Heart left ventricle (tissue), 16 donors: Measurements from ENCODE around the gene HOXA9. TPM values are rescaled to one million over a fixed set of nuclear protein-coding genes. Genes with fewer than 3 reads are reported as not detected.

Source experiments
- ATAC-seq, 4 donors: fragments of 200-7000 bp; cut with Tn5 transposase; one replicate each; pipeline ENCODE4 v1.9.1; 2020 to 2022; ENCODE audit warnings: moderate library complexity in 4 of 4, mild to moderate bottlenecking in 3 of 4, moderate number of reproducible peaks in 1 of 4
- DNase-seq, 5 donors: peaks; one replicate each; pipeline ENCODE4 v3.0.0-alpha.2; 2020
- H3K27ac ChIP-seq, 12 donors: fragments of 200-600 bp; sonication (generic) in 4 of 12; one replicate each; pipeline versions ENCODE4 v1.5.0 to v1.8.0; 2016 to 2022; ENCODE audit warnings: mild to moderate bottlenecking in 2 of 12
- H3K27me3 ChIP-seq, 9 donors: fragments of 200-600 bp; sonication (generic) in 2 of 9; one replicate each; pipeline versions ENCODE4 v1.5.1 to v1.8.0; 2016 to 2022; ENCODE audit warnings: mild to moderate bottlenecking in 3 of 9
- H3K36me3 ChIP-seq, 9 donors: fragments of 200-600 bp; sonication (generic) in 2 of 9; one replicate each; pipeline versions ENCODE4 v1.5.0 to v1.8.0; 2018 to 2022; ENCODE audit warnings: mild to moderate bottlenecking in 2 of 9
- H3K4me1 ChIP-seq, 12 donors: fragments of 200-600 bp; sonication (generic) in 4 of 12; one replicate each; pipeline versions ENCODE4 v1.5.0 to v1.8.0; 2016 to 2022; ENCODE audit warnings: mild to moderate bottlenecking in 3 of 12
- H3K4me3 ChIP-seq, 12 donors: fragments of 200-600 bp; sonication (generic) in 4 of 12; one replicate each; pipeline versions ENCODE4 v1.5.0 to v1.8.0; 2017 to 2022; ENCODE audit warnings: mild to moderate bottlenecking in 9 of 12, moderate library complexity in 4 of 12
- H3K9me3 ChIP-seq, 12 donors: fragments of 200-600 bp; sonication (generic) in 4 of 12; one replicate each; pipeline versions ENCODE4 v1.5.0 to v1.8.0; 2016 to 2022; ENCODE audit warnings: mild to moderate bottlenecking in 1 of 12
- CTCF ChIP-seq, 12 donors: fragments of 200-600 bp; sonication (generic) in 4 of 12; IDR thresholded peaks; one replicate each; pipeline versions ENCODE4 v1.5.0 to v1.8.0; 2018 to 2022; ENCODE audit warnings: antibody characterized with exemption in 12 of 12, mild to moderate bottlenecking in 5 of 12
- POLR2A ChIP-seq, 2 donors: fragments of 450-650 bp; IDR thresholded peaks; one replicate each; pipeline ENCODE4 v1.6.1; 2017; ENCODE audit warnings: antibody characterized with exemption in 2 of 2, mild to moderate bottlenecking in 2 of 2, moderate library complexity in 2 of 2
- WGBS, 4 donors: extraction: QIAGEN DNeasy Blood & Tissue Kit in 2 of 4; methylation state at CpG; one replicate each; pipeline versions ENCODE4 v1.1.5 to v1.1.7; 2013 to 2018; 5-methylcytosine and 5-hydroxymethylcytosine counted together
- intact Hi-C, 10 donors: fragments of 100-400 bp; cut with DNase I; formaldehyde crosslinking; loops; one replicate each; pipeline versions ENCODE4 v1.11.1 to v1.14.2; 2022
- polyA plus RNA-seq, 2 donors: library from polyadenylated mRNA; stranded (reverse); fragments of 200-250 nt; gene quantifications; one replicate each; pipeline ENCODE4 v1.2.3, GENCODE V29; 2013
- total RNA-seq, 9 donors: library from RNA; depleted of rRNA in 2 of 9; stranded (reverse); fragments of >200 nt in 2 of 9; fragmentation: NEBNext Ultra II Directional in 3 of 9; extraction: Animal tissue kit (Norgen Biotek cat#: 25700) in 3 of 9; gene quantifications; one replicate each; pipeline versions ENCODE4 v1.1.0 to v1.2.4, GENCODE V29; 2016 to 2023
- donor health status: ischemic (EF 13 %, LVEDD 7.1; RV severe dilation, severe dysfunction).
- donor health status: healthy with polysubstance abuse.
- donor health status: DM: no; HTN: yes; CAD: no.
- donor health status: DM: no; HTN: no; CAD: no.
- donor health status: ischemic (EF 25% LVEDD 6.9; RV normal size, moderate dysfunction).
- donor health status: ischemic (EF 25% LVEDD 5.7; RV mildly dilated, moderate dysfunction).
- donor health status: healthy.
- donor health status: DM: yes; HTN: yes; CAD: no.
- donor health status: ischemic (EF 35%, LVEDD 5.7; RV mildly dilated, moderate dysfunction).
- donor health status: nonischemic (EF 11% LVEDD 7.7; RV severe dilation, severe dysfunction).
- donor health status: DM: yes; HTN: yes; CAD: no.
- donor health status: PGD.
- donor health status: ischemic (EF 29% LVEDD 5.4; RV normal size, mild dysfunction).
- donor health status: nonischemic (EF 23%, LVEDD 6.1; RV moderate dilation, normal function).

HOXA9 gene
- total and polyA plus RNA-seq, 11 donors = 0.29 TPM; not detected in 10

GRCh38 chr7:27187475-27188385, 22.4 kb upstream of the HOXA9 start:
- peaks cover 4 to 63% (median 34%) of the 10 kb centered on the region in 12 donors for H3K4me1 ChIP-seq

DNA sequence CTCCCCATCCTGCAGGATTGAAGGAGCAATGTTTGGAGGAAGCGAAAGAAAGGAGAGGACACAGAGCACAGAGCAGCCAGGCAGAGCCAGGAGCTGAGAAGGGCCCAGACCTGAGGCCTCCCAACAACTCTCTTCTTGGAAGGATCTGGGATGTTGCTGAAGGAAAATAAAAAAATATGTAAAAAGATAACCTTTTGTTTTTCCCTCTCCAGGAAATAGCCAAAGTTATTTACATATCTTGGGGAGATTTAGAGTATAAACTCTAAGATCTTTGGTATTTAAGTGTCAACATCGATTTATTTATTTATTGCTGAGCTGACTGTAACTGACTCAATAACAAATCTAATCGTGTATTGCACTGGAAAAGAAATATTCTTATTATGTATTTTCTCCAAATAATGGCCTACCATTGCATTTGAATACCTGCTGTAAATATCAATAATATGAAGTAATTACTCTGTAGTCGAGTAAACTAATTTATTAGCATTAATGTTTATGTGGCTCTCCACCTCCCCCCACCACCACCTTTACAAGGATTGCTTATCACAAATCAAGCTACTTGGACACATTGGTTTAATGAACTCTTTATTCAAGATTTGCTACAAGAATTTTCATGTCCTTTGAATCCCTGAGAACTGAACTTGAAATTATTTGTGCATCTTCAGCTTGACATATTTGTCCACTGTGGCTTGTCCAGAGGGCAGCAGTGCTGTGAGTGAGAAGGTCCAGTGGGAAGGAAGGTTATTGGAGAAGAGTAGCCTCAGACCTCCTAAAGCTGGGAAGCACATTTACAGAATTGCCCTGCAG, 21.5 kb upstream of the HOXA9 start:
- no peaks in the 10 kb centered on the region for H3K9me3 ChIP-seq
- no peaks in the 10 kb centered on the region for H3K36me3 ChIP-seq
- TF ChIP-seq POLR2A (IDR thresholded peaks at IDR 0.05) (no peak), CTCF (IDR thresholded peaks at IDR 0.05) (no peak)
- WGBS, 4 donors = 22 to 39% (median 34%) methylated on average over 4 of the region's 4 CpGs
- intact Hi-C loops = no loop called here
- ATAC-seq (no peak), DNase-seq (no peak)
- peaks cover 4 to 56% (median 33%) of the 10 kb centered on the region in 12 donors for H3K4me1 ChIP-seq
- H3K27ac ChIP-seq = peak overlapping the region in 1 of 12 donors; percentile 91
- H3K4me3 ChIP-seq = no peak overlapping the region
- H3K27me3 ChIP-seq = peaks cover 84 to 100% (median 100%) of the 10 kb centered on the region in 9 donors

More at GRCh38 chr7:27187475-27188385, 22.4 kb upstream of the HOXA9 start:
- H3K27me3 ChIP-seq = peaks cover 86 to 100% (median 100%) of the 10 kb centered on the region in 9 donors
- ATAC-seq (no peak), DNase-seq (peak in 1 of 5 donors; percentile 40)
- H3K9me3 ChIP-seq = no peaks in the 10 kb centered on the region
- H3K4me3 ChIP-seq = peak overlapping the region in 3 of 12 donors; percentile 1 to 44 (median 1)
- intact Hi-C loops = no loop called here
- no peaks in the 10 kb centered on the region for H3K36me3 ChIP-seq
- WGBS, 4 donors = 3 to 7% (median 6%) methylated on average over 32 to 46 of the region's 46 CpGs
- H3K27ac ChIP-seq = peak overlapping the region in 1 of 12 donors; percentile 91
- TF ChIP-seq POLR2A (IDR thresholded peaks at IDR 0.05) (no peak), CTCF (IDR thresholded peaks at IDR 0.05) (no peak)

GRCh38 chr7:27185854-27186667, 20.7 kb upstream of the HOXA9 start:
- Histone ChIP-seq H3K27me3 (peaks cover 83 to 100% (median 100%) of the 10 kb centered on the region in 9 donors), H3K36me3 (no peaks in the 10 kb centered on the region), H3K4me1 (peaks cover 4 to 55% (median 33%) of the 10 kb centered on the region in 12 donors), H3K4me3 (no peak overlapping the region), H3K27ac (peak overlapping the region in 1 of 12 donors; percentile 91), H3K9me3 (no peaks in the 10 kb centered on the region)
- intact Hi-C loops = no loop called here
- TF ChIP-seq CTCF (IDR thresholded peaks at IDR 0.05) = no peak
- no peak for TF ChIP-seq POLR2A (IDR thresholded peaks at IDR 0.05)
- WGBS, 4 donors = 4 to 13% (median 10%) methylated on average over 22 to 24 of the region's 24 CpGs
- DNase-seq (no peak), ATAC-seq (no peak)
